HEK293 (cell line): ENCODE results near the gene BTNL9.

Experiments used
- GLI2 ChIP-seq: fragments of 450-650 bp; formaldehyde crosslinking; IDR thresholded peaks from 2 replicates; pipeline ENCODE4; 2017; ENCODE audit warnings: missing biosample characterization, missing genetic modification characterization, low read depth, borderline replicate concordance
- ZBTB17 ChIP-seq: fragments of 450-650 bp; formaldehyde crosslinking; IDR thresholded peaks from 2 replicates; pipeline ENCODE4 v1.5.1; 2016; ENCODE audit warnings: missing biosample characterization, missing genetic modification characterization
- ZNF146 ChIP-seq: fragments of 450-650 bp; formaldehyde crosslinking; IDR thresholded peaks from 2 replicates; pipeline ENCODE4 v1.5.1; 2016; ENCODE audit warnings: missing biosample characterization, missing genetic modification characterization
- ZNF174 ChIP-seq: fragments of 450-650 bp; formaldehyde crosslinking; IDR thresholded peaks from 2 replicates; pipeline ENCODE4 v1.5.0; 2017; ENCODE audit warnings: missing biosample characterization, mild to moderate bottlenecking, missing genetic modification characterization
- ZNF560 ChIP-seq: fragments of 450-650 bp; formaldehyde crosslinking; IDR thresholded peaks from 2 replicates; pipeline ENCODE4 v1.5.1; 2017; ENCODE audit warnings: missing biosample characterization, missing genetic modification characterization, borderline replicate concordance
- TF ChIP-seq, protein P1 (sequence below): fragments of 450-650 bp; formaldehyde crosslinking; IDR thresholded peaks from 2 replicates; pipeline ENCODE4 v1.5.1; 2016; ENCODE audit warnings: missing biosample characterization, missing genetic modification characterization
- TF ChIP-seq, protein P2 (sequence below): fragments of 450-650 bp; formaldehyde crosslinking; IDR thresholded peaks from 2 replicates; pipeline ENCODE4 v1.5.1; 2016; ENCODE audit warnings: missing biosample characterization, missing genetic modification characterization
- TF ChIP-seq, protein P3 (sequence below): fragments of 450-650 bp; formaldehyde crosslinking; IDR thresholded peaks from 2 replicates; pipeline ENCODE4 v1.5.1; 2016; ENCODE audit warnings: missing biosample characterization, missing genetic modification characterization

DNA sequence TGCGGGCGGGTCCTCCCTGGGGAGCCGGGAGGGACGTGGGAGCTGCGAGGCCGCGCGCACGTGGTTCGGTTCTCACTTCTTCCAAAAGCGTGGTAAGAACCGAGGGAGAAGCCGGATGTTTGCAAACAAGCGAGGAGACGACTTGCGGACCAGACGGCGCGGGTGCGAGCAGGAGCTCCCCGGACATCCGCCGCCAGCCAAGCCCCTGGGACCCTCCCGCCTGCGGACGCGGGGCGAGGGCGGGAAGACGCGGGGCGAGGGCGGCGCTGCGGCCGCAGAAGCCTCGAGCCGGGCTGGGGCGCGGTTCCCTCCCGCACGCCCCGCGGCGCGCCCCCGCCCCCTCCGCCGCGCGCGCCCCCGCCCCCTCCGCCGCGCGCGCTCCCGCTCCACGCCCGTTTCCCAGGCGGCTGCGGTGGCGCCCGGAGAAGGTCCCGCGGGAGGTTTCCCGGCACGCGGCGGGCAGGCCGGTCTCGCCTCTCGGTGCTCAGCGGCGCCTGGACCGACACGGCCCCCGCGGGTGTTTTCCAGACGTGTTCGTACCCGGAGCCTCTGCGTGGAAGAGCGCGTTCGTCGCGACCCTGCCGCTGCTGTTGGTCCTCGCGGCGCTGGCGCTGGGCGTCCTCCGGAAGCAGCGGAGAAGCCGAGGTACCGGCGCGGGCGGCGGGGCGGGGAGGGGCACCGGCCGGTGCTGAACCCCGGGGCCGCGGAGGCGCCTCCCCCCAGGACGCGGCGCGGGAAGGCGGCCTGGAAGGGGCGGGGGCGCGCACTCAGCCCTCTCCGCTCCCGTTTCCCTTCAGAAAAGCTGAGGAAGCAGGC, 12.8 kb downstream of the BTNL9 start:
- TF ChIP-seq, protein P1, sequence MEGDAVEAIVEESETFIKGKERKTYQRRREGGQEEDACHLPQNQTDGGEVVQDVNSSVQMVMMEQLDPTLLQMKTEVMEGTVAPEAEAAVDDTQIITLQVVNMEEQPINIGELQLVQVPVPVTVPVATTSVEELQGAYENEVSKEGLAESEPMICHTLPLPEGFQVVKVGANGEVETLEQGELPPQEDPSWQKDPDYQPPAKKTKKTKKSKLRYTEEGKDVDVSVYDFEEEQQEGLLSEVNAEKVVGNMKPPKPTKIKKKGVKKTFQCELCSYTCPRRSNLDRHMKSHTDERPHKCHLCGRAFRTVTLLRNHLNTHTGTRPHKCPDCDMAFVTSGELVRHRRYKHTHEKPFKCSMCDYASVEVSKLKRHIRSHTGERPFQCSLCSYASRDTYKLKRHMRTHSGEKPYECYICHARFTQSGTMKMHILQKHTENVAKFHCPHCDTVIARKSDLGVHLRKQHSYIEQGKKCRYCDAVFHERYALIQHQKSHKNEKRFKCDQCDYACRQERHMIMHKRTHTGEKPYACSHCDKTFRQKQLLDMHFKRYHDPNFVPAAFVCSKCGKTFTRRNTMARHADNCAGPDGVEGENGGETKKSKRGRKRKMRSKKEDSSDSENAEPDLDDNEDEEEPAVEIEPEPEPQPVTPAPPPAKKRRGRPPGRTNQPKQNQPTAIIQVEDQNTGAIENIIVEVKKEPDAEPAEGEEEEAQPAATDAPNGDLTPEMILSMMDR (tag by site-specific recombination): no peak
- TF ChIP-seq GLI2 (no peak), ZNF146 (tag by site-specific recombination) (no peak), ZNF174 (tag by site-specific recombination) (no peak), ZNF560 (tag by site-specific recombination) (no peak), ZBTB17 (tag by site-specific recombination) (0 out of 2 replicates have a peak, but pooled peaks have one; percentile 5)
- TF ChIP-seq, protein P2, sequence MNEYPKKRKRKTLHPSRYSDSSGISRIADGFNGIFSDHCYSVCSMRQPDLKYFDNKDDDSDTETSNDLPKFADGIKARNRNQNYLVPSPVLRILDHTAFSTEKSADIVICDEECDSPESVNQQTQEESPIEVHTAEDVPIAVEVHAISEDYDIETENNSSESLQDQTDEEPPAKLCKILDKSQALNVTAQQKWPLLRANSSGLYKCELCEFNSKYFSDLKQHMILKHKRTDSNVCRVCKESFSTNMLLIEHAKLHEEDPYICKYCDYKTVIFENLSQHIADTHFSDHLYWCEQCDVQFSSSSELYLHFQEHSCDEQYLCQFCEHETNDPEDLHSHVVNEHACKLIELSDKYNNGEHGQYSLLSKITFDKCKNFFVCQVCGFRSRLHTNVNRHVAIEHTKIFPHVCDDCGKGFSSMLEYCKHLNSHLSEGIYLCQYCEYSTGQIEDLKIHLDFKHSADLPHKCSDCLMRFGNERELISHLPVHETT (tag by site-specific recombination): no peak
- TF ChIP-seq, protein P3, sequence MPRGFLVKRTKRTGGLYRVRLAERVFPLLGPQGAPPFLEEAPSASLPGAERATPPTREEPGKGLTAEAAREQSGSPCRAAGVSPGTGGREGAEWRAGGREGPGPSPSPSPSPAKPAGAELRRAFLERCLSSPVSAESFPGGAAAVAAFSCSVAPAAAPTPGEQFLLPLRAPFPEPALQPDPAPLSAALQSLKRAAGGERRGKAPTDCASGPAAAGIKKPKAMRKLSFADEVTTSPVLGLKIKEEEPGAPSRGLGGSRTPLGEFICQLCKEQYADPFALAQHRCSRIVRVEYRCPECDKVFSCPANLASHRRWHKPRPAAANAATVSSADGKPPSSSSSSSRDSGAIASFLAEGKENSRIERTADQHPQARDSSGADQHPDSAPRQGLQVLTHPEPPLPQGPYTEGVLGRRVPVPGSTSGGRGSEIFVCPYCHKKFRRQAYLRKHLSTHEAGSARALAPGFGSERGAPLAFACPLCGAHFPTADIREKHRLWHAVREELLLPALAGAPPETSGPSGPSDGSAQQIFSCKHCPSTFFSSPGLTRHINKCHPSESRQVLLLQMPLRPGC (tag by site-specific recombination): no peak
